ENCODE measurements around the gene B3GAT2. TPM values are rescaled to one million over a fixed set of nuclear protein-coding genes. Genes with fewer than 3 reads are reported as not detected.

Gene B3GAT2
- total RNA-seq, 1 experiment from 2014 or later = not detected

GRCh38 chr6:70874181-70874913 lies 82.5 kb downstream of the B3GAT2 start:
- no peaks in the 10 kb centered on the region for H3K36me3 ChIP-seq (ENCODE audit: control insufficient read depth in 1 of 2, insufficient read depth in 2 of 2, low read length in 2 of 2)
- BruUV-seq (replicated peaks) = no TSS peak
- H3K4me1 ChIP-seq (ENCODE audit: control insufficient read depth in 1 of 2, insufficient read depth in 2 of 2, low read length in 2 of 2) = no peaks in the 10 kb centered on the region
- no peak overlapping the region for H3K9ac ChIP-seq (ENCODE audit: low read length)
- ATAC-seq (no peak), DNase-seq (ENCODE audit: low read depth, low spot score) (no peak)
- no peaks in the 10 kb centered on the region; a peak in 2 of 4 replicates for H3K9me3 ChIP-seq (ENCODE audit: control insufficient read depth in 1 of 2, insufficient read depth in 1 of 2, low read depth in 1 of 2, low read length in 2 of 2)
- TF ChIP-seq, protein P1, sequence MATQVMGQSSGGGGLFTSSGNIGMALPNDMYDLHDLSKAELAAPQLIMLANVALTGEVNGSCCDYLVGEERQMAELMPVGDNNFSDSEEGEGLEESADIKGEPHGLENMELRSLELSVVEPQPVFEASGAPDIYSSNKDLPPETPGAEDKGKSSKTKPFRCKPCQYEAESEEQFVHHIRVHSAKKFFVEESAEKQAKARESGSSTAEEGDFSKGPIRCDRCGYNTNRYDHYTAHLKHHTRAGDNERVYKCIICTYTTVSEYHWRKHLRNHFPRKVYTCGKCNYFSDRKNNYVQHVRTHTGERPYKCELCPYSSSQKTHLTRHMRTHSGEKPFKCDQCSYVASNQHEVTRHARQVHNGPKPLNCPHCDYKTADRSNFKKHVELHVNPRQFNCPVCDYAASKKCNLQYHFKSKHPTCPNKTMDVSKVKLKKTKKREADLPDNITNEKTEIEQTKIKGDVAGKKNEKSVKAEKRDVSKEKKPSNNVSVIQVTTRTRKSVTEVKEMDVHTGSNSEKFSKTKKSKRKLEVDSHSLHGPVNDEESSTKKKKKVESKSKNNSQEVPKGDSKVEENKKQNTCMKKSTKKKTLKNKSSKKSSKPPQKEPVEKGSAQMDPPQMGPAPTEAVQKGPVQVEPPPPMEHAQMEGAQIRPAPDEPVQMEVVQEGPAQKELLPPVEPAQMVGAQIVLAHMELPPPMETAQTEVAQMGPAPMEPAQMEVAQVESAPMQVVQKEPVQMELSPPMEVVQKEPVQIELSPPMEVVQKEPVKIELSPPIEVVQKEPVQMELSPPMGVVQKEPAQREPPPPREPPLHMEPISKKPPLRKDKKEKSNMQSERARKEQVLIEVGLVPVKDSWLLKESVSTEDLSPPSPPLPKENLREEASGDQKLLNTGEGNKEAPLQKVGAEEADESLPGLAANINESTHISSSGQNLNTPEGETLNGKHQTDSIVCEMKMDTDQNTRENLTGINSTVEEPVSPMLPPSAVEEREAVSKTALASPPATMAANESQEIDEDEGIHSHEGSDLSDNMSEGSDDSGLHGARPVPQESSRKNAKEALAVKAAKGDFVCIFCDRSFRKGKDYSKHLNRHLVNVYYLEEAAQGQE (IDR thresholded peaks at IDR 0.05; ENCODE audit: low read depth) = no peak
- TF ChIP-seq POLR2A (IDR thresholded peaks at IDR 0.05; ENCODE audit: borderline replicate concordance, extremely low read depth, insufficient read depth, insufficient read length) (no peak), ZNF274 (IDR thresholded peaks at IDR 0.05; ENCODE audit: low read depth, low read length) (no peak), TCF7L2 (IDR thresholded peaks at IDR 0.05; ENCODE audit: borderline replicate concordance, extremely low read depth, insufficient read depth, insufficient read length) (no peak), EGR1 (IDR thresholded peaks at IDR 0.05; ENCODE audit: low read depth) (no peak), ELF1 (IDR thresholded peaks at IDR 0.05; ENCODE audit: borderline replicate concordance, low read depth) (no peak)
- TF ChIP-seq, protein P2, sequence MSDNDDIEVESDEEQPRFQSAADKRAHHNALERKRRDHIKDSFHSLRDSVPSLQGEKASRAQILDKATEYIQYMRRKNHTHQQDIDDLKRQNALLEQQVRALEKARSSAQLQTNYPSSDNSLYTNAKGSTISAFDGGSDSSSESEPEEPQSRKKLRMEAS (IDR thresholded peaks at IDR 0.05) = no peak
- TF ChIP-seq, protein P3, sequence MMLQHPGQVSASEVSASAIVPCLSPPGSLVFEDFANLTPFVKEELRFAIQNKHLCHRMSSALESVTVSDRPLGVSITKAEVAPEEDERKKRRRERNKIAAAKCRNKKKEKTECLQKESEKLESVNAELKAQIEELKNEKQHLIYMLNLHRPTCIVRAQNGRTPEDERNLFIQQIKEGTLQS (IDR thresholded peaks at IDR 0.05) = no peak
- H3K27ac ChIP-seq (ENCODE audit: low read depth, low read length) = no peak overlapping the region
- intact Hi-C loops (cut with micrococcal nuclease) = no loop called here
- H3K9me2 ChIP-seq (ENCODE audit: insufficient read depth) = no peaks in the 10 kb centered on the region
- POLR2A ChIA-PET = no interaction called here
- no peaks in the 10 kb centered on the region for H4K20me1 ChIP-seq (ENCODE audit: insufficient read depth)
- CTCF ChIA-PET = interaction anchor here (1.2 kb wide), 1 partner anchor 10 kb away, joined by 4 read pairs; no protein-coding TSS in a partner anchor
- no peak overlapping the region for H2AFZ ChIP-seq (ENCODE audit: low read depth, low read length, poor library complexity, severe bottlenecking)
- RAD21 ChIA-PET (ENCODE audit: low non-redundant PET in 1 of 2, low total read pairs in 2 of 2, uncharacterized antibody in 2 of 2, unreplicated experiment in 2 of 2) = no interaction called here
- H3K27me3 ChIP-seq (ENCODE audit: insufficient read depth, low read length) = no peaks in the 10 kb centered on the region
- no peak overlapping the region for H3K4me3 ChIP-seq (replicated peaks in 1 of 2; ENCODE audit: low read depth in 1 of 2, low read length in 2 of 2)
- no peaks in the 10 kb centered on the region for H3K79me2 ChIP-seq (ENCODE audit: insufficient read depth, low read length)
- H3K4me2 ChIP-seq (ENCODE audit: low read length) = no peak overlapping the region
